ENCODE measurements around the gene EFNA5. TPM values are rescaled to one million over a fixed set of nuclear protein-coding genes. Genes with fewer than 3 reads are reported as not detected.

The EFNA5 gene
- total RNA-seq, 1 experiment from 2014 or later: 0.22 TPM

DNA sequence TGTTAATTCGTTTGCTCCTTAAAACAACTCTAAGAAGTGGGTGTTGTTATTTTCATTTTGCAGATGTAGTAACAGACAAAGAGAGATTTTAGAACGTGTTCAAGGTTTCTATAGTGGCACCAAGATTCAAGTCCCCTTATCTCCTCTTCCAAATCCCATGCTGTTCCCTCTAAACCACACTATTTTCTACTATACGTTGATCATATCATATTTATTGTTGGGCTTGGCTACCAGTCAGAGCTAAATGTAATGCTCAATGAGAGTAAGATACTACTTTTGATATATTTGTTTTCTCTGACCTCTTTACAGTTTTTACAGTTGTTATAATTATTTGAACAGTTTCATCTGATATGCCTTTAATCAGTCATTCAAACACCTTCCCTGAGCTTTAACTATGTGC, 212.9 kb downstream of the EFNA5 start (continued):
- TF ChIP-seq TCF7L2 (IDR thresholded peaks at IDR 0.05; ENCODE audit: borderline replicate concordance, extremely low read depth, insufficient read depth, insufficient read length) (no peak), JUND (IDR thresholded peaks at IDR 0.05) (no peak), SIN3A (IDR thresholded peaks at IDR 0.05; ENCODE audit: low read depth) (no peak), EZH2phosphoT487 (IDR thresholded peaks at IDR 0.05; ENCODE audit: borderline replicate concordance) (no peak)

DNA sequence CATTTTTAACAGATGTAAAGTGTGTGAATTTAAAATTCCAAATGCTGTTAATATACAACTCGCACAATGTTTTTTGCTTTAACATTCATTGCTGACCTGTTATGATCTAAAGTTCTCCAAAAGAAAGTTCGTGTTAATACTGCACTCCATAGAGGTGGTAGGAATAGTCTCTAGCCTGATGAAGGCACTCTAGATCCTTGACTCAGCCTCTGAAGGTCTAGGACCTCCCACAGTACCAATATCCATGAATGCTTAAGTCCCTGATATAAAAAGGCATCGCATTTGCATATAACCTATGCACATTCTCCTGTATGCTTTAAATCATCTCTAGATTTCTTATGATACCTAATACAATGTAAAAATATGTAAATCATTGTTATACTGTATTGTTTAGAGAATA, 213.6 kb downstream of the EFNA5 start:
- H3K9me2 ChIP-seq (ENCODE audit: insufficient read depth): no peaks in the 10 kb centered on the region
- H3K4me1 ChIP-seq (ENCODE audit: control insufficient read depth in 1 of 2, insufficient read depth in 2 of 2, low read length in 2 of 2): peaks cover 0 to 11% of the 10 kb centered on the region in 2 experiments; a peak in 2 of 4 replicates
- H3K4me2 ChIP-seq (ENCODE audit: low read length): no peak overlapping the region
- H2AFZ ChIP-seq (ENCODE audit: low read depth, low read length, poor library complexity, severe bottlenecking): no peak overlapping the region
- no peak overlapping the region for H3K9ac ChIP-seq (ENCODE audit: low read length)
- no peaks in the 10 kb centered on the region for H3K36me3 ChIP-seq (ENCODE audit: control insufficient read depth in 1 of 2, insufficient read depth in 2 of 2, low read length in 2 of 2)
- DNase-seq (ENCODE audit: low read depth, low spot score): no peak
- no peak for ATAC-seq
- POLR2A ChIA-PET: no interaction called here
- no peak overlapping the region for H3K27ac ChIP-seq (ENCODE audit: low read depth, low read length)
- RAD21 ChIA-PET (ENCODE audit: low non-redundant PET in 1 of 2, low total read pairs in 2 of 2, uncharacterized antibody in 2 of 2, unreplicated experiment in 2 of 2): no interaction called here
- BruUV-seq (replicated peaks): no TSS peak
- intact Hi-C loops (cut with micrococcal nuclease): no loop called here
- TF ChIP-seq JUND (IDR thresholded peaks at IDR 0.05) (no peak), TCF7L2 (IDR thresholded peaks at IDR 0.05; ENCODE audit: borderline replicate concordance, extremely low read depth, insufficient read depth, insufficient read length) (no peak), POLR2A (IDR thresholded peaks at IDR 0.05; ENCODE audit: borderline replicate concordance, extremely low read depth, insufficient read depth, insufficient read length) (no peak)
- no peaks in the 10 kb centered on the region for H3K9me3 ChIP-seq (ENCODE audit: control insufficient read depth in 1 of 2, insufficient read depth in 1 of 2, low read depth in 1 of 2, low read length in 2 of 2)
- H3K27me3 ChIP-seq (ENCODE audit: insufficient read depth, low read length): no peaks in the 10 kb centered on the region
- no peak overlapping the region for H3K4me3 ChIP-seq (replicated peaks in 1 of 2; ENCODE audit: low read depth in 1 of 2, low read length in 2 of 2)
- H4K20me1 ChIP-seq (ENCODE audit: insufficient read depth): no peaks in the 10 kb centered on the region
- CTCF ChIA-PET: no interaction called here
- no peaks in the 10 kb centered on the region for H3K79me2 ChIP-seq (ENCODE audit: insufficient read depth, low read length)

DNA sequence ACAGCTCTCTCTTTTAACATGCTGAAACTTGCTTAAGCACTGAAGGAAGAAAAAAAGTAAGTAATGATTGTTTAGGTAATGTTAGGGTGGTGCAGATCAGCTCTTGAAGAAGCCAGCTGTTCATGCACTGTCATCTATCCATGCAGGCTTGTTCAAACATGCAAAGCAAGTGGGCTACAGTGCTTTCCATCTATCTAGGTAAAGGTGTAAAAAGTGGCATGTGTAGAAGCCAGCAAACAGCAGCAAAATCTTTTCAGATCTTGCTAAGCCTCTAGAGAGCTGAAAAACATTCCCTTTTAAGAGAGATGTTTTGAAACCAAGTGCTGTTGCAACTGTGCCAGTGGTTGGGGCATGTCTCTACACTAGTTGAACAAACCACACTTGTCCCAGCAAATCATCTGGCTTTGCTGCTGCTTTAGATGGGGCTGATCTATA, 214.4 kb downstream of the EFNA5 start:
- TF ChIP-seq CEBPB (IDR thresholded peaks at IDR 0.05; ENCODE audit: low read depth) (no peak), FOSL1 (IDR thresholded peaks at IDR 0.05; ENCODE audit: low read depth) (no peak), CBX3 (IDR thresholded peaks at IDR 0.05; ENCODE audit: low read depth) (no peak), JUND (IDR thresholded peaks at IDR 0.05) (no peak), SRF (IDR thresholded peaks at IDR 0.05; ENCODE audit: low read depth) (no peak), EZH2phosphoT487 (IDR thresholded peaks at IDR 0.05; ENCODE audit: borderline replicate concordance) (no peak), ELF1 (IDR thresholded peaks at IDR 0.05; ENCODE audit: borderline replicate concordance, low read depth) (no peak), RAD21 (IDR thresholded peaks at IDR 0.05; ENCODE audit: low read depth) (no peak), TCF7L2 (IDR thresholded peaks at IDR 0.05; ENCODE audit: borderline replicate concordance, extremely low read depth, insufficient read depth, insufficient read length) (no peak), POLR2A (IDR thresholded peaks at IDR 0.05; ENCODE audit: borderline replicate concordance, extremely low read depth, insufficient read depth, insufficient read length) (no peak)
- TF ChIP-seq, protein P1, sequence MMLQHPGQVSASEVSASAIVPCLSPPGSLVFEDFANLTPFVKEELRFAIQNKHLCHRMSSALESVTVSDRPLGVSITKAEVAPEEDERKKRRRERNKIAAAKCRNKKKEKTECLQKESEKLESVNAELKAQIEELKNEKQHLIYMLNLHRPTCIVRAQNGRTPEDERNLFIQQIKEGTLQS (IDR thresholded peaks at IDR 0.05): no peak
- TF ChIP-seq, protein P2, sequence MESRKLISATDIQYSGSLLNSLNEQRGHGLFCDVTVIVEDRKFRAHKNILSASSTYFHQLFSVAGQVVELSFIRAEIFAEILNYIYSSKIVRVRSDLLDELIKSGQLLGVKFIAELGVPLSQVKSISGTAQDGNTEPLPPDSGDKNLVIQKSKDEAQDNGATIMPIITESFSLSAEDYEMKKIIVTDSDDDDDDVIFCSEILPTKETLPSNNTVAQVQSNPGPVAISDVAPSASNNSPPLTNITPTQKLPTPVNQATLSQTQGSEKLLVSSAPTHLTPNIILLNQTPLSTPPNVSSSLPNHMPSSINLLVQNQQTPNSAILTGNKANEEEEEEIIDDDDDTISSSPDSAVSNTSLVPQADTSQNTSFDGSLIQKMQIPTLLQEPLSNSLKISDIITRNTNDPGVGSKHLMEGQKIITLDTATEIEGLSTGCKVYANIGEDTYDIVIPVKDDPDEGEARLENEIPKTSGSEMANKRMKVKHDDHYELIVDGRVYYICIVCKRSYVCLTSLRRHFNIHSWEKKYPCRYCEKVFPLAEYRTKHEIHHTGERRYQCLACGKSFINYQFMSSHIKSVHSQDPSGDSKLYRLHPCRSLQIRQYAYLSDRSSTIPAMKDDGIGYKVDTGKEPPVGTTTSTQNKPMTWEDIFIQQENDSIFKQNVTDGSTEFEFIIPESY (IDR thresholded peaks at IDR 0.05; ENCODE audit: extremely low read depth, insufficient replicate concordance, low read length): no peak
- intact Hi-C loops (cut with micrococcal nuclease): no loop called here
- Histone ChIP-seq H3K27me3 (ENCODE audit: insufficient read depth, low read length) (no peaks in the 10 kb centered on the region), H3K4me2 (ENCODE audit: low read length) (no peak overlapping the region), H3K9me2 (ENCODE audit: insufficient read depth) (no peaks in the 10 kb centered on the region), H3K79me2 (ENCODE audit: insufficient read depth, low read length) (no peaks in the 10 kb centered on the region), H2AFZ (ENCODE audit: low read depth, low read length, poor library complexity, severe bottlenecking) (no peak overlapping the region), H3K9ac (ENCODE audit: low read length) (no peak overlapping the region), H3K27ac (ENCODE audit: low read depth, low read length) (no peak overlapping the region), H3K4me3 (replicated peaks in 1 of 2; ENCODE audit: low read depth in 1 of 2, low read length in 2 of 2) (no peak overlapping the region), H3K9me3 (ENCODE audit: control insufficient read depth in 1 of 2, insufficient read depth in 1 of 2, low read depth in 1 of 2, low read length in 2 of 2) (no peaks in the 10 kb centered on the region), H3K4me1 (ENCODE audit: control insufficient read depth in 1 of 2, insufficient read depth in 2 of 2, low read length in 2 of 2) (peaks cover 0 to 11% of the 10 kb centered on the region in 2 experiments; a peak in 2 of 4 replicates), H3K36me3 (ENCODE audit: control insufficient read depth in 1 of 2, insufficient read depth in 2 of 2, low read length in 2 of 2) (no peaks in the 10 kb centered on the region), H4K20me1 (ENCODE audit: insufficient read depth) (no peaks in the 10 kb centered on the region)
- CTCF ChIA-PET: no interaction called here
- BruUV-seq (replicated peaks): no TSS peak
- DNase-seq (ENCODE audit: low read depth, low spot score): no peak
- no peak for ATAC-seq
- POLR2A ChIA-PET: no interaction called here
- RAD21 ChIA-PET (ENCODE audit: low non-redundant PET in 1 of 2, low total read pairs in 2 of 2, uncharacterized antibody in 2 of 2, unreplicated experiment in 2 of 2): no interaction called here
